NCI-H82 treated with DMSO at 0.1 percent for 48 hours (cell line): ENCODE data around the gene PLLP.
A peak's percentile ranks its signal among the peaks of the same experiment; 100 is the strongest.

ENCODE experiments used
- DNase-seq: peaks from one replicate; lab custom pipeline; 2025; ENCODE audit not compliant: unreplicated experiment; lab: John Stamatoyannopoulos, UW

PLLP gene

DNA sequence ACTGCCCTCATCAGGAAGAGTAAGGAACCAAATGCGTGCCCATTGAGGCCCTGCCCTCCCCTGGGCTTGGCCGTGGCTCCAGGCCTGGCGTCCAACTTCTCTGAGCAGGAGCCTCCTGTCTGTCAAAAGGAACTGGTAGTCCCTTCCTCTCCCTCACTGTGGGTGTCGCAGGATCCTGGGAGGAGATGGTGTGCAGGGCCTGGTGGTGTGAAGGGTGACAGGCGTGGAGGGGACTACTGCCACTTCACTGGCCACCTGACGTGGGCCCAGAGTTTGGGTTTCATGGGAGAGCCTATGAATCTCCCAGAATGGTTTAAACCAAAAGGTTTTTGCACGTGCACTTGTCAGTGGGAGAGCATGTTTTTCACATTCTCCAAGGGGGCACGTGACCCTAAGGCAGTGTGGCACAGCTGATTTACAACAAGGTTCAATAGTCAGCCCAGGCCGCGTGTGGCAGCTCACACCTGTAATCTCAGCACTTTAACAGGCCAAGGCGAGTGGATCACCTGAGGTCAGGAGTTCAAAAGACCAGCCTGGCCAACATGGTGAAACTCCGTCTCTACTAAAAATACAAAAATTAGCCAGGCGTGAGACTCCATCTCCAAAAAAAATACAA is 26.9 kb downstream of the PLLP start:
- DNase-seq: no peak

DNA sequence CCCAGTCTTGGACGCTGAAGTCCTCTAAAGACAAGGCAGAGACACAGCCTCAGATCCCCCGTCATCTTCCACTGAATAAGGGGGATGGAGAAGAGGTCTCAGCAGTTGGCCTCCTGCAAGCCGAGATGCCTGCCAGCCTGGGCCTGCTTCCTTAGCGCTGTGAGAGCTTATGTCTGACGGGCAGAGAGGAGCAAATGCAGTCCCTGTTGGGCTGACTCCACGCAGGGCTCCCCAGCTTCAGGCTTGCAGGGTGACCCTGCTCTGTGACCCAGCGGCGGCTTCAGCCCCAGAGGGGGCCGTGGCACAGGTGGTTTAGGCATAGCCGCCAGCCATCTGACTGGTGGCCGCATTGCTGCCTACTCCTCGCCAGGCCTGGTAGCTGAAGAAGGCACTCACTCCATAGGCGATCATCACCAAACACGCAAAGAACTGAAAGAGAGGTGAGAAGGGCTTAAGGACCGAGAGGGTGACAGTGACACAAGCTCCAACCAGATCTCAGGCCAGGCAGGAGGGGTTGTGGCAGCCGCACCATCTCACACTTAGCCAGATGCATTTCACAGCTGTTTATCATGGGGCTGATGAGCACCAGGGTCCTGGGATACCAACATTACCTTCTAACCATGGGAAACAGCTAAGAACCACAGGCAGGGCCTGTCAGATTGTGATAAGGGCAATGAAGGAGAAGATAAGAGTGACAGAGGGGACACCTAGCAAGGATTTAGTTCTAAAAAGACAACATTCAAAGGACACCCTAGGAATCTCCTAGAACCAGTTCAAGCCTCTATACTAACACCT is 27.7 kb downstream of the PLLP start:
- DNase-seq: no peak

DNA sequence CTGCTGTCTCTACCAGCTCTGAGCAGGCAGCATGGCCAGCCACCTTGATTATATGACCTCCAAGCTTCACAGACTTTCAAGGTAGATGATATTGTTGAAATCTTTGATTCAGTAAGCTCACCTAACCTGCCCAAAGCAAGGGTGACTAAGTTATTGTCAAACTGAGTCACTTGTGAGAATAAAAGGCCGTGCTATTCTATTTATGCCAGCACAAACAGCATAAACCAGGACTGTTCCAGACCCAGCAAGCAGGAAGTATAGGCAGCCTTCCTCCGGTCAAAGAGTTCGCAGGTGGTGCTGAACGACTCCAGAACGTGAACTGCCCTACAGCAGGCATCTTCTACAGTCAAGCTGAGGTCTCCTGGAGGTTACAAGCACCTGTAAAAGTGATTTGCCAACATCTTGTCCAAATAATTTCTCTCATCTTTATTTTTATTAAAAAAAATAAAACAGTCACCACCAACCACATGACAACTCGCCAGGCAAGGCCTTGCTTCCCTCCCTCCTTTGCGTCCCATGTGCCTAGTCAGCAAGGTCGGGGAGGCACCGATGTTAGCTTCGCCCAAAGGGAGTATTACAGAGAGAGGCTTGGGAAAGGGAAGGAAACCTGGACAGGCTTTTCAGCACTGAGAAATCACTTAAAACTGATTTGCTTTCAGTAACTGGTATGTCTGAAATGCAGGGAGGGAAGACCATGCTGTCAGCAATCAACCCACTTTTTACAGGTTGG is 28.6 kb downstream of the PLLP start:
- DNase-seq: no peak

DNA sequence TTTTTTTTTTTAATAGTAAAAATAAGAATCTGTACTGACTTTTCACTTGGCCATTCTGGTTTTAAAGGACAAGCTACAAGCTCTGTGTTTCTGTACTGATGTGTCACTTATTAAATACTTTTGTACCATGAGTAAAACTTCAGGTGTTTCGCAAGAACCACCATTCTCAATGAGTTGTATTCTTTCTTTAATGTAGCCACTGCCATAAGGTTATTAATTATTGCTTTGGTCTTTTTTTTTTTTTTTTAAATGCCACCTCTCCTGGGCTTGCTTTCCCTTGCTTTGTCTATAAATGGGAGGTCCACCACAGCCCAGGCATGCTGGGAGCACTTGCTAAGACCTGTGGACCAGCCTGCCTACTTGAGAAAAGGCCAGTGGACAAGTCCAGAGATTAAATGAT is 31.0 kb downstream of the PLLP start:
- DNase-seq: no peak

DNA sequence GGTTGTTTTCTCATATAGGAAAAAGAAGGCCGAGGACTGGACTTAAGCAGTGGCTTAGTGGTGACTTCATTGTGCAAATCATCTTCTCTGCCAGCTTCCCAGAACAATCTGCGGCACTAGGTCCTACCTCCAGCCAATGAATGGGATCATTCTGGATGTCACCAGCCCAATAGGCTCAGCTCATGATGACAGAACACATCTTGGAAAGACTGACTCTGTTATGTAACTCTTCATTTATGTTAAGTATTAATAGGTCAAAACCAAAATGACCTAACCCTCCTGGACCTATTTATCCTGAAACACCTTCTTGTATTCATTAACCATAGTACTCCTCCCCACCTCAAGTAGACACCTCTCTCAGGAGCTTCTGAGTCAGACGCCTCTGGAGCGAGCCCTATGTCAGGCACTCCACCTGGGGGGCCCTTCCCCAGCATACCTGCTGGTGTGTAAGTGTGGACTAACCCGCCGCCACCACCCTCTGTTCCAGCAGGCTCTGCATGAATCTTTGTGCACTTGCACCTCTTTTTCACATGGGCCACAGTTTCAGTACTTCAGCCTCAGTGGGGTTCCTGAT is 32.2 kb downstream of the PLLP start:
- DNase-seq: no peak

DNA sequence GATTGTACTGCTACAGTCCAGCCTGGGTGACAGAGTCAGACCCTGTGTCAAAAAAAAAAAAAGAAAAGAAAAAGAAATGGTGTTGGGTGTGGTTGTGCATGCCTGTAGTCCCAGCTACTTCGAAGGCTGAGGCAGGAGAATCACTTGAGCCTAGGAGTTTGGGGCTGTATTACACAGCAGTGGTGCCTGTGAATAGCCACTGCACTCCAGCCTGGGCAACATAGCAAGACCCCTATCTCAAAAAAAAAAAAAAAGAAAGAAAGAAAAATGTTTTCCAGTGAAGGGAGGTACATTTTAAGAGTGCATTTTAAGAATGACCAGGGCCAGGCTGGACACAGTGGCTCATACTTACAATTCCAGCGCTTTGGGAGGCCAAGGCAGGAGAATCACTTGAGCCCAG is 33.1 kb downstream of the PLLP start:
- DNase-seq: no peak

DNA sequence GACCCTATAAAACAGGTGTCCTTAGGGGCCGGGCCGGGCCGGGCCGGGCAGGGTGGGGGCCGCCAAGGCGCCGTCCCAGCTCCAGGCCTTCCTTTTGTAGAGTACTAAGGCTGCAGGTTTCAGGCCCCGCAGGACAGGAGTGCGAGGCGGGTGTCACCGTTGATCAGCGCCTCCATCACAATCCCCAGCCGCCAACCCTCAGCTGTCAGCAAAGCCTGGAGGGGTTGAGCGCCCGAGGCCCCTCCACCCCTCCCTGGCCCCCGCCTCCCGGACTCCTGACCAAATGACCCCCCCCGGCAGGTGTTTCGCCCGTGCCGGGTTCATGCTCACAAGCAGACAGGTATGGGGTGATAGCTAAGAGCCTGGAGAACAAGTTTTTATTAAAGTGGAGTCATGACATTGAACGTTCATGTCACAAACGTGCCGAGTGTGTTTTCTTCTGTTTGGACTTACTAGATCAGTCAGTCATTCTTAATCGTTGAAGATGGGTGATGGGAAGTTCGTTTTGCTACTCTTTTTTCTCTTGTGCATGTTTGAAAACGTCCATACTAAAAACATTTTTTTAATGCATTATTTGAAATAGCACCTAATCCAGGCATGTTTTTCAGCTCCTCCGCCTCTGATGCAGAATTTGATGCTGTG is 38.9 kb downstream of the PLLP start:
- no peak for DNase-seq

DNA sequence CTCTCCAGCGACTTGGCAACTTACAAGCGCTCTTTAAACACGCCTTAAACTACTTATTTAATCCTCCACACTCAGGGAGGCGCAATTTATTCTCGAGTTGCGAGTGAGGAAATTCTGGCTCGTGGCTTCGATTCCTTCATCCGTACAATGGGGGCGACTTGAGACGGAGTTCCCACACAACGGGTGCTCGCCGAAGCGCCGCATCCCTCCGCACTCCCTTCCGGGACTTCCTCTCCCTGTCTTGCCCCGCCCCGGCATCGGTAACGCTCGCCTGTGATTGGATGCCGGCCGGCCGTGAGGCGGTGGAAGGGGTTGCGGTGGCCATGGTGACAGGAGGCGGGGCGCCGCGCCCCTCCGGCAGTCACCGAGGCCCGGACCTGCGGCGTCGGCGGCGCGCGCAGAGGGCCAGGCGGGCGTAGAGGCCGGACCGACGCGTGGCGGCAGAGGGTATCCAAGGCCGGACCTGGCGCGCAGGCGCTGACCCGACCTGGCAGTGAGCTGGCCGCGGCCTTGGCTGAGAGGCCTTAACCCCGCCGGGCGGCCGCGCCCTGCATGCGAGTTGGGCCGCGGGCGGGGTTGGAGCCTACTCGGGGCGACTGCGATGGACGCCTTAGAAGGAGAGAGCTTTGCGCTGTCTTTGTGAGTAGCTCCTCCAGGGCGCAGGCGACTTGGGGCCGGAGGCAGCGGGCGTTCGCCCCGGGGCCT is 39.6 kb downstream of the PLLP start, which contains the start of gene ARL2BP:
ARL2BP (plus strand) TSS at position 493 of the 705 bp plus-strand sequence; CDS start at position 602, 109 bp downstream.
- peak; percentile 82 for DNase-seq

DNA sequence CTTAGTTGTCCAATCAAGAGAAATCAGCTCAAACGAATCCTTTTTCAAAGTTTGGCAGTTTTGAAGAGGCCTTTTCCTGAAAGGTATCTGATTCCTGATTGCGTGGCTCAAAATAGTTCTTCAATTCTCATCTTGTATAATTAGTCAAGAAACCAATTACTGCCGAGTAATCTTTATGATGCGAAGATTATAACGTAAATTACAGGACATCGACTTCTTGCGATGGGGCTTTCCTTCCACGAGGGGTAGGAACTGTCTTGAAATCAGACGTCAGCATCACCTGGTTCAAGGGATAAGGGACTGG is 40.1 kb downstream of the PLLP start:
- DNase-seq: no peak

DNA sequence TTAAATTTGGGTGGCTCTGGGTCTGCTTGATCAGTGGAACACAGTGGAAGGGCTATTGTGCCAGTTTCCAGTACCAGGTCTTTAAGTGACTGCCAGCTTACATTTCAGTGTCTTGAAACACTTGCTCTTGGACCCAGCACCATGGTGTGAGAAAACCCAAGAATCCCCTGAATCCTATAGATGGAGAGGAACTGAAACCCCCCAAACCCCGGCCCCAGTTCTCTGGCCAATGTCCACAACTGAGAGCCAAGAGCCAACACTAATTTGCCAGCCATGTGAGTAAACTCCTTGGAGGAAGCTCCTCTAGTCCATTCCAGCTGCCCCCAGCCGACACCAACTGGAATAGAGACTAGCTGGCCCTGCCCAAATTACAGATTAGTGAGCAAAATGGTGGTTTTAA is 41.8 kb downstream of the PLLP start:
- DNase-seq: no peak

DNA sequence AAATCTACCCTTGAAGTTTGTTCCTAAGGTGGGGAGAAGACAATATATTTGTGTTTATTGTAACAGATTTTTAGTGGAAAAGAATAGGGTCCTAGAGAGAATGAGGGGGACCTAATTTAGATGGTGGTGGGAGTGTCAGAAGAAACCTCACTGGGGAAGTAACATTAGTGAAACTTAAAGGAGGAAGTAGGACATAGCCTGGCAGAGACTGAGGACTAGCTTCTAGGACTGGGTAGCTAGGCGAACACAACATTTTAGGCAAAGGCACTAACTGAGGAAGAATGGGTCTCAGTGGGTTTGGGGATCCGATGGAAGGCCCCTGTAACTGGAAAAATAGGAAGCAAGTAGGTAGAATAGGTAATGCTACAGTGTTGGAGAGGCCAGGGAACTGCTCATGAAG is 43.6 kb downstream of the PLLP start:
- DNase-seq: no peak

DNA sequence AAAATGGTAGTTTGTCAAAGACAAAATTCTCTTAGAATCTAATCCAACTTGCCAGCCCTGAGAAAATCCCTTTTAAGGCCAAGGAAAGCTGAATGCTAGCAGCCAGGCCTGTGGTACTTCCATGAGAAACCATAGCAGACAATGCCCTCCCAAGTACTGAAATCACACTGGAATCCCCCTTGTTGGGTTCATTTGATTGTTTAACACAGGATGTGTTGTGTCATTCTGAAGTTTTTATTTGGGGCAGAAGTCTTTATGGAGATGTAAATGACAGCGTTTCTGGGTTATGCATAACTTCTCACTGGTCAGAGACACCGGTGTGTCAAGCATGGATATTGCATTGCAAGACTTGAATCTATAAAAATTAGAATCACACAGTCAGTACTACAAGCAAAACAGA is 45.4 kb downstream of the PLLP start:
- no peak for DNase-seq

DNA sequence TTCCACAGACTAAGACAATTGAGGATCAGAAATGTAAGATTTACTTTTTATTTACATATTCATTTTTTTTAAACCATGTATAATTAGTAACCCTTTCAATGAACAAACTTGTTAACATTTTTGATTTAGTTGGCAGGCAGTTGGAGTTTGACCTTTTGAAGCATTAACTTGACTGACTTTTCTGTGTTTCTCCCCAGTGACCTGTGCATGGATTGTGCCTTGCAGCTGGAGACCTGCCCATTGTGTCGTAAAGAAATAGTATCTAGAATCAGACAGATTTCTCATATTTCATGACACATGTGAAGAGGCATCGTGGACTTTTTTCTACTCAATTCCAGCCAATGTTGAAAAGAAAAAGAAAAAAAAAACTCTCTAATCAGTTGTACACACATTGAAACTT is 45.8 kb downstream of the PLLP start:
- no peak for DNase-seq

DNA sequence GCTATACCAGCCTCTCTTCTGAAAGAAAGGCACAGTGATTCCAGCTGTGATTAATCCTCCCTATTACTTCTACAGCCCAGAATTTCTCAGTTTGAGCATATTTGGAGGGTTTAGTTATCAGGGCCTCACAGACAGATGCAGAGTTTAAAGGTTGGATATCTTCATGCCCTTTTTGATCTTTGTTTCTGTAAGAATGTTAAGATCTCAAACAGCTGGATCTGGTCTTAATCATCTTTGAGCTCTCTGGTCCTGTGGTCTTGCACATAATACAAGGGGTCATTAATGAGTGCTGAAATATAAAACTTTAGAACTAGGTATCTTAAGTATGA is 48.5 kb downstream of the PLLP start:
- no peak for DNase-seq

DNA sequence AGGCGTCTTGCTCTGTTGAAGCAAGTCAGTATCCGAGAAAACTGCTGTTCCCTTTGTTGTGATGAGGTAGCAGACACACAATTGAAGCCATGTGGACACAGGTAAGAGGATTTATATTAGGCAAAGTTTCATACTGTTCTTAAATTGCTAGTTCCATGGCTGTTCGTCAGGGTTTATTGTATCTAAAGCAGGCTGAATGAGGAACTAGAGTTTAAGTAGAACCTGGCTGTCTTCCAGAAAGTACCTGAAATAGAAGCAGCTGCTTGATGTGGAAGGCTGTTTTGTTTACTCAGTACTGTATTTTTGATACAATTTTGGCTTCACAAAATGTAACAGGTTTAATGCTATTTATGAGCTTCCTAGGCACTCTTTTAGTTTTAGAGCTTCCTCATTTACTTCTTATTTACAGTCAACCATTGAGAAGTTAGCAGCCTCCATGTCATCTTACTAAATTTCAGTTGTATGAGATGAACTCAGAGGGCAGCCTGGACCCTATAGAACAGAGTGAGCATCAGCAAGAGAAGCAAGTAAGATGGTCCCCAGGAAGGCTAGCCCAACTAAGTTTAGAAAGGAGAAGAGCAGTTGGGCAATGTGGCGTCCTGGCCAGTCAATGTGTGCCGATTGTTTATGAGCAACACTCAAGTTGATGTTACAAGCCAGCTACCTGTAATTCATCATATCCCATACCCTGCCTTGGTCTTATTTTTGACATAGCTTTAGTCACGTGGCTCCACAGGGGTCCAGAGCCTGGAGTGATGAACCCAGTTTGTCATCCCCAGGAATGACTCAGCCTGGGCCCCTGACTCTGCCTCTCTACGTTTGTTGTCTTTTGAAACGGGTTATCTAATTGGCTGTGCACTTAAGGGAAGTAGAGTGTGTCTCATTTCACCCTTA is 49.1 kb downstream of the PLLP start:
- DNase-seq: no peak

DNA sequence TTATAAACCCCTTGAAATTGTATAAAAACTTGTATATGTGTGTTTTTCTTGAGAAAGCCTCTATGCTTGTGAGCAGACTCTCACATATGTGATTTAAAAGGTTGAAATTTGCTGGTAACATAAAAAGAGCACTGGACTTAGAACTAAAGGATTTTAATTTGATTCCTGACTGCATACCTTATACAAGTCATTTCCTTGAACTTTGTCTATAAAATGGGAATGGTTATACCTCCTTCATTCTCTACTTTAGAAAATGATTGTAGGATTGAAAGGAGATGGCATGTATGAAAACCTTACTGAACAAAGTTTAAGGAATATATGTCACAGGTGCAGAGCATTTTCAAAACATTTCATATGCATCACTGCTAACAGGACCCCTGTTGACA is 49.8 kb downstream of the PLLP start:
- no peak for DNase-seq

DNA sequence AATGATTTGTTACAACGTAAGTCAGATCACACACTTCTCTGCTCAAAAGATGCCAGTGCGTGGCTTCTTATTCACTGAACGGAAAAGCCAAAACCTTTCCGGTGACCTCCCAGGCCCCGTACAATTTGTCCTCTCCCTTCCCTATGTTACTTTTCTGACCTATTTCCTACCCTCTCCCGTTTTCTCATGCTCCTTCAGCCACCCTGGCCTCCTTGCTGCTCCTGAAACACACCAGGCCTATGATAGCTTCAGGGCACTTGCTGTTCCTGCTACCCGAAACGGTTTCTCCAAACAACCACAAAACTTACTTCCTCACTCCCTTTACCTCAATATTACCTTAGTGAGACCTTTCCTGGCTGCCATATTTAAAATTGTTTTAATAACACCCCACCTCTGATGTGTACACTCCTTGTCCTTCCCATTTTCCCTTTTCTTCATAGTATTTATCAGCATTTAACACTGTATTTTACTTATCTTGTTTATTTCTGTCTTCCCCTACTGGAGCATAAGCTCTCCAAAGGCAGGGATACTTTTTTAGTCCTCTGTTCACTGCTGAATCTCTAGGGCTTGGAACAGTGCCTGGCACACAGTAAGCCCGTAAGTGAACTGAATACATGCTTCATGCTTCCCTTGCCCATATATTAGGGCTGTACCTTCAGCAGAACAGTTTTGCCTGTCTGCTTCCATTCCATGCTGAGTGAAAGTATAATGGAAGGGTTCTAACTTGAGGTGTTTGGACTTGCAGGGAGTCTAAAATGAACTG is 50.3 kb downstream of the PLLP start:
- no peak for DNase-seq

DNA sequence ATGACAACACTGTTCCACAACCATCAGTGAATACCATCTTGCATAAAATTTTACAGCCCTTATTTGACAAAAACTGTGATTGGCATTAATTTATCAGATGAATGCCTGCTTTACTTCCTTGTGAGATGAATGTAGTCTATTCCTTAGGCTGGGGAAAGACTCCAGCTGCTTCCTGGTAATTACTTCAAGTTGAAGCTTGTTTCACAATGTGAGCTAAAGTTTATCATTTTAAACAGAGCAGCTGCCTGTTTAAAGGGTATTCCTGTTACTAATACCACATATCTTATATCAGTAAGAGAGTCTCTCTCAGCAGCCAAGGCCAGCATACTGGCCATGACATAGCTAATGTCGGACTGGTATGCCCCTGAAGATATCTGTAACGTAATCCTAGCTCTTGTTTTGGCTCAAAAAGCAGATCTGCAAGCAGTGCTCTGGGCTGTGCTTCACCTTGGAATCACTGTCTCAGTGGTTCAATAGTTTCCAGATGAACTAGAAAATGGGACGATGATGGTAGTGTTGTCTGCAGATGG is 52.6 kb downstream of the PLLP start:
- DNase-seq: no peak

DNA sequence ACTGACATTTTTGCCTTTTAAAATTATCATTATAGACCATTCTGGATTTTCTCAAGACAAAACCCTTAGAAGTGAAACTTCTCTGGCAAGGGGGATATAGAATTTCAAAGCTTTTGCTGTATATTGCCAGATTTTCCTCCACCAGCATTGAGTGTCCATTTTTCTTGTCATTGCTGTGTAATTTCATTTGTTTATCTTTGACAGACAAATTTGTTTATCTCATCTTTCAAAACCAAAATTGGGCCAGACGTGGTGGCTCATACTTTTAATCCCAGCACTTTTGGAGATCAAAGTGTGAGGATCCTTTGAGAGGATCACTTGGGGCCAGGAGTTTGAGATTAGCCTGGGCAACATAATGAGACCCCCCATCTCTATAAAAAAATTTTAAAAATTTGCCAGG is 55.4 kb downstream of the PLLP start:
- no peak for DNase-seq
